Measurements from ENCODE around the gene LRRN2. TPM values are rescaled to one million over a fixed set of nuclear protein-coding genes. Genes with fewer than 3 reads are reported as not detected.

Gene LRRN2
- polyA plus RNA-seq, 4 donors, result 3.0 to 3.1 TPM; not detected in 2

DNA sequence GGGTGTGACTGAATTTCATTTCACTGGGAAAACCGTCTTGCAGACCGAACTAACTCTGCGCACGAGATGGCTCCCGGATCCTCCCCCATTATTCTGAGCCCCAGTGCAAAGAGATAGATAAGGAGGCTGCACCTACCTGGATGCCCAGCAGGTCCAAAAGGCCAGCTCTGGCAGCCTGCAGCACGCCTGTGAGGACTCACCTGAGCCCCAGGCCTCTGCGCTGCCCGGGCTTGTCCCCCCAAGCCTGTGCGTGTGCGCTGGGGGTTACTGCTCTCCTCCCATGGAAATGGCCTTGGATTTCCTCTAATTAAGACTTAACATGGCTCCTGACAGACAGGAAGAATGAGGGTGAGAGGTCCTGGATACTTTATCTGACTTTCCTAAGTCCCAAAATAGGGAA lies 85.9 kb downstream of the LRRN2 start:
- H3K27me3 ChIP-seq (ENCODE audit: control insufficient read depth in 3 of 3, insufficient read depth in 3 of 3, low read length in 3 of 3), result no peaks in the 10 kb centered on the region
- no peaks in the 10 kb centered on the region for H3K9me3 ChIP-seq (ENCODE audit: control insufficient read depth in 2 of 2, insufficient read depth in 1 of 2, low read depth in 1 of 2, low read length in 1 of 2)
- no peak overlapping the region for H3K27ac ChIP-seq (ENCODE audit: low read depth in 1 of 3, low read length in 2 of 3)
- whole genome bisulfite sequencing, 3 donors, result 79 to 89% (median 80%) methylated on average over 10 of the region's 10 CpGs
- FAIRE-seq, result no peak
- no peaks in the 10 kb centered on the region for H3K36me3 ChIP-seq (ENCODE audit: control insufficient read depth in 3 of 3, insufficient read depth in 2 of 3, low read depth in 1 of 3, low read length in 3 of 3)
- no peak for DNase-seq
- H3K4me1 ChIP-seq (ENCODE audit: control insufficient read depth in 3 of 3, insufficient read depth in 2 of 3, low read depth in 1 of 3, low read length in 2 of 3), result no peaks in the 10 kb centered on the region
- H3K4me3 ChIP-seq (ENCODE audit: low read depth in 1 of 3, low read length in 3 of 3), result no peak overlapping the region

DNA sequence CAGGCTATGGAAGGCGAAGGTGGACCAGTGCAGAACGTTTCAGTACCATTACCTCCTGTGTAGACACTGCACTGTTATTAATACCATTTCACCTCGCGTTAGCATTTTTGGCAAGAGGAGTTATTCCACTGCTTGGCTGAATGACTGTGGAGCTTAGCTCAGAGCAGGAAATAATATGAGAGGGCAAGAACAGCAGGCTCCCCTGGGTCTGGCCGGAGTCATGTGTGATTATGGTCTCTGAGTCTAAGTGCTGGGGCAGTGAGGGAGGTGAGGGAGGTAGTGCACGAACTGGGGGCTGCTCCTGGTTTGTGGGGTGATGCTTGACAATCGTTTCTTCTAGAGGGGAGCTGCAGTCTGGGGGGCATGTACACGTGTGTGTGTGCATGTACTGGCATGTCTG lies 86.4 kb downstream of the LRRN2 start:
- no peak overlapping the region for H3K4me3 ChIP-seq (ENCODE audit: low read depth in 1 of 3, low read length in 3 of 3)
- H3K27me3 ChIP-seq (ENCODE audit: control insufficient read depth in 3 of 3, insufficient read depth in 3 of 3, low read length in 3 of 3), result no peaks in the 10 kb centered on the region
- no peak overlapping the region for H3K27ac ChIP-seq (ENCODE audit: low read depth in 1 of 3, low read length in 2 of 3)
- no peaks in the 10 kb centered on the region for H3K4me1 ChIP-seq (ENCODE audit: control insufficient read depth in 3 of 3, insufficient read depth in 2 of 3, low read depth in 1 of 3, low read length in 2 of 3)
- WGBS, 3 donors, result 75 to 85% (median 78%) methylated on average over 8 of the region's 8 CpGs
- FAIRE-seq (no peak), DNase-seq (no peak)
- no peaks in the 10 kb centered on the region for H3K9me3 ChIP-seq (ENCODE audit: control insufficient read depth in 2 of 2, insufficient read depth in 1 of 2, low read depth in 1 of 2, low read length in 1 of 2)
- no peaks in the 10 kb centered on the region for H3K36me3 ChIP-seq (ENCODE audit: control insufficient read depth in 3 of 3, insufficient read depth in 2 of 3, low read depth in 1 of 3, low read length in 3 of 3)

DNA sequence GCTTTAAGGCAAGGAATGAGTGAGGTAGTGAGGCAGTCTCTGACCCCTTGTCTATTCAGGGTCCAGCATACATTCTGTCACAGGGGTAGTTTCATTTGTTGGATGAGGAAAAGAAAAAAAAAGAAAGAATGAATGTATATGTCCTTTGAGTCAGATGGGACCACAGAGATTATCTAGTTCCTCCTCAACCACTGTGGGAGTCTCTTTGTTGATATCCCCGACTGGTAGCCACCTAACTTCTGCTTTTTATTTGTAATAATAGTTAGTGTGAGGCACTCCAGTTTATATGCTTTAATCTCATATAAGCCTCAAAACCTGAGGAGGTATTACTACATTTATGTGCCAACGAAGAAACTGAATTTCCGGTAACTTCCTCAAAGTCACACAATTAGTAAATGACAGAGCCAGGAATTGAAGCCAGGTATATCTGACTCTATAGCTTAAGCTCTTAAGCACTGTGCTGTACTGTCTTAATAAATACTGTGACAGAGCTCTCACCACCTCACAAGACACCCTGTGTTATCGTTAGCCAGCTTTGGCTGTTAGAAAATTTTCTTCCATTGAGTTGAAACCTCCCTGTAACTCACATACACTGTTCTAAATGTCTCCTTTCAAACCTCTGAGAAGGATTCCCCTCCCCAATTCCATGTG lies 87.1 kb downstream of the LRRN2 start:
- WGBS, 3 donors, result 81 to 86% (median 83%) methylated on average over 4 of the region's 4 CpGs
- FAIRE-seq (no peak), DNase-seq (no peak)
- H3K27me3 ChIP-seq (ENCODE audit: control insufficient read depth in 3 of 3, insufficient read depth in 3 of 3, low read length in 3 of 3), result no peaks in the 10 kb centered on the region
- no peaks in the 10 kb centered on the region for H3K4me1 ChIP-seq (ENCODE audit: control insufficient read depth in 3 of 3, insufficient read depth in 2 of 3, low read depth in 1 of 3, low read length in 2 of 3)
- no peak overlapping the region for H3K4me3 ChIP-seq (ENCODE audit: low read depth in 1 of 3, low read length in 3 of 3)
- H3K36me3 ChIP-seq (ENCODE audit: control insufficient read depth in 3 of 3, insufficient read depth in 2 of 3, low read depth in 1 of 3, low read length in 3 of 3), result no peaks in the 10 kb centered on the region
- H3K9me3 ChIP-seq (ENCODE audit: control insufficient read depth in 2 of 2, insufficient read depth in 1 of 2, low read depth in 1 of 2, low read length in 1 of 2), result no peaks in the 10 kb centered on the region
- no peak overlapping the region for H3K27ac ChIP-seq (ENCODE audit: low read depth in 1 of 3, low read length in 2 of 3)

DNA sequence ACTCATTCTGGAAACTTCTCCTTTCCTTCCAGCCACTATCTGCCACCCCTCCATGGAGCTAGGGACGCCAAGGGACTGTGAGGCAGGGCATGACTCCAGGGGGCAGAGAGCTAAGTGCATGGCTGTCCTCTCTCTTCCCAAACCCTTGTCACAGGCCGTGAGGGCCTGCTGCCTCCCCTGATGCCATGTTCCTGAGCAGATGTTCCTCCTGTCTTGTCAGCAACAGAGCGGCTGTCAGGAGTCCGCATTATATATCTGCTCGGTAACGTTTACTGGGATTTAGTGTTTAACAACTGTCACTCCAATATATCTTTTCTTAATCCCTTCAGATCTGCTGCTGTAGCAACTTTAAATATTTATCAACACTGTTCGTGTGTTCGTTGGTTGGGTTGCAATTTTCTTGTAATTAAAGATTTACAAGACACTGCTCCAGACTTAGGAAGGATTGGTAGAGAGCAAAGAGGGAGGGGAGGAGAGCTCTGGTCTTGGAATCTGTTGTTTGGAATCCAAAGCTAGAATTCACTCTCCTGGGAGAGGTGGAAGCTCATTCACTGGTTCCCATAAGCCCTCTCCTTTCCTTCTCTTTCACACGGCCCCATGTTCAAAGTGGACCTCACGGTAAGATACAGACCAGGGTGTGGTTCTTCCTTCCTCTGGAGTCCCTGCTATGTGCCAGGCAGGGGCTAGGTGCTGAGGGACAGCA lies 93.1 kb downstream of the LRRN2 start:
- Histone ChIP-seq H3K36me3 (ENCODE audit: control insufficient read depth in 3 of 3, insufficient read depth in 2 of 3, low read depth in 1 of 3, low read length in 3 of 3) (no peaks in the 10 kb centered on the region), H3K27ac (ENCODE audit: low read depth in 1 of 3, low read length in 2 of 3) (no peak overlapping the region), H3K9me3 (ENCODE audit: control insufficient read depth in 2 of 2, insufficient read depth in 1 of 2, low read depth in 1 of 2, low read length in 1 of 2) (no peaks in the 10 kb centered on the region), H3K4me1 (ENCODE audit: control insufficient read depth in 3 of 3, insufficient read depth in 2 of 3, low read depth in 1 of 3, low read length in 2 of 3) (no peaks in the 10 kb centered on the region), H3K27me3 (ENCODE audit: control insufficient read depth in 3 of 3, insufficient read depth in 3 of 3, low read length in 3 of 3) (no peaks in the 10 kb centered on the region), H3K4me3 (ENCODE audit: low read depth in 1 of 3, low read length in 3 of 3) (no peak overlapping the region)
- FAIRE-seq, result no peak
- DNase-seq, result no peak
- WGBS, 3 donors, result 54 to 72% (median 55%) methylated on average over 10 of the region's 10 CpGs

DNA sequence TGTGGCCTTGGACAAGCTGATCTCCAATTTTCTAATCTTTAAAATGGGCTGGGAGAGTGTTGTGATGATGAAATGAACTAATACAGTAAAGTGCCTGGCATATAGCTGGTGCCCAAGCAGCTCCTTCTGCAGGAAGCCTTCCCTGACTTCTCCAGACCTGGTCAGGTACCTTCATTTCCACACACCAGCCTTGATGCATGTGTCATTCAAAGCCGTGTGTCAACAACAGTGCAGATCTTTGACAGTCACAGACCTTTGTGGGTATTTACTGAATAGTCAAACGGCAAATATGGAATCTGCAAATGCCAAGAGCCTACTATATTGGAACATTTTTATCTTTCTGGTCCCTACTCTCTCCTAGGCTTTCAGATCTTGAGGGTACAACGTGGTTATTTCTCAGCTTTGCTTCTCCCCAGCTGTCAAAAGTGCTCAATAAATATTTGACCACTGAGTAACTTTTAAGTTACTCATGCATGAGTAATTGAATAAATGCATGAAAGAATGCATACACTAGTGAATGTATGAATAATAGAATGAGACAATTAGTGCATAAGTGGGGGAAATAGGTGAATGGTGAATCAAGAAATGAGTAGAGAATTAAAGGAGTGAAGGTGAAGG lies 94.0 kb downstream of the LRRN2 start:
- FAIRE-seq, result no peak
- no peak overlapping the region for H3K4me3 ChIP-seq (ENCODE audit: low read depth in 1 of 3, low read length in 3 of 3)
- no peak overlapping the region for H3K27ac ChIP-seq (ENCODE audit: low read depth in 1 of 3, low read length in 2 of 3)
- H3K36me3 ChIP-seq (ENCODE audit: control insufficient read depth in 3 of 3, insufficient read depth in 2 of 3, low read depth in 1 of 3, low read length in 3 of 3), result no peaks in the 10 kb centered on the region
- no peaks in the 10 kb centered on the region for H3K27me3 ChIP-seq (ENCODE audit: control insufficient read depth in 3 of 3, insufficient read depth in 3 of 3, low read length in 3 of 3)
- H3K9me3 ChIP-seq (ENCODE audit: control insufficient read depth in 2 of 2, insufficient read depth in 1 of 2, low read depth in 1 of 2, low read length in 1 of 2), result no peaks in the 10 kb centered on the region
- H3K4me1 ChIP-seq (ENCODE audit: control insufficient read depth in 3 of 3, insufficient read depth in 2 of 3, low read depth in 1 of 3, low read length in 2 of 3), result no peaks in the 10 kb centered on the region
- 53 to 70% (median 59%) methylated on average over 3 of the region's 3 CpGs for WGBS, 3 donors
- DNase-seq, result no peak

DNA sequence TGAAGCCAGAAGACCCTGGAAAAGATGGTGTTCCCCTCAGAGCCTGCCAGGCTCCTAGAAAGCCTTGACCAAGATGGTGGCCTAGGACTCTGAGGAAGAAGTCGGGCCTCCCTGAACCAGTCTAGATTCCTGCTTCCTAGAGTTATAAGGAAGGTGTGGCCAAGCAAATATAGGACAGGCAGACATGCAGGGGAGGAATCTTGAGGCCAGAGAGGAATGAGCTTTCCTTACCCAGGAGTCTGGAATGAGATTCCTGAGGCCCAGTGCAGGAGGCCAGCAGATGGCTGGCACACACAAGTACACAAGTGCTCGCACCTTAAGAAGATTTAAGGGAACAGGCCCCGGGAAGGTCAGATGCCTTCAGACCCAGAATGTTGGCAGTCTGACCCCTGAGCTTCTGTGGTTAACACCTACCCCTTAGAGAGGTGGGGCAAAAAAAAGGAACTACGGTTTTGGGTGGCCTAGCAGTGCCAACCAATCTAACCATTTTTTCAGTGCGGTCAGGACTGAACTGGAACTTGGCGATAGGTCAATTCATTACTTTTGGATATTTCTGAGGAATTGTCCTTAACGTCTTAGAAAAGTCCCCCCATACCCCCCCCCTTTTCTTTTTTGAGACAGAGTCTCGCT lies 96.0 kb downstream of the LRRN2 start:
- no peaks in the 10 kb centered on the region for H3K36me3 ChIP-seq (ENCODE audit: control insufficient read depth in 3 of 3, insufficient read depth in 2 of 3, low read depth in 1 of 3, low read length in 3 of 3)
- FAIRE-seq (no peak), DNase-seq (no peak)
- no peak overlapping the region for H3K4me3 ChIP-seq (ENCODE audit: low read depth in 1 of 3, low read length in 3 of 3)
- no peak overlapping the region for H3K27ac ChIP-seq (ENCODE audit: low read depth in 1 of 3, low read length in 2 of 3)
- no peaks in the 10 kb centered on the region for H3K27me3 ChIP-seq (ENCODE audit: control insufficient read depth in 3 of 3, insufficient read depth in 3 of 3, low read length in 3 of 3)
- WGBS, 3 donors, result 82 to 91% (median 87%) methylated on average over 8 of the region's 8 CpGs
- H3K9me3 ChIP-seq (ENCODE audit: control insufficient read depth in 2 of 2, insufficient read depth in 1 of 2, low read depth in 1 of 2, low read length in 1 of 2), result no peaks in the 10 kb centered on the region
- no peaks in the 10 kb centered on the region for H3K4me1 ChIP-seq (ENCODE audit: control insufficient read depth in 3 of 3, insufficient read depth in 2 of 3, low read depth in 1 of 3, low read length in 2 of 3)

DNA sequence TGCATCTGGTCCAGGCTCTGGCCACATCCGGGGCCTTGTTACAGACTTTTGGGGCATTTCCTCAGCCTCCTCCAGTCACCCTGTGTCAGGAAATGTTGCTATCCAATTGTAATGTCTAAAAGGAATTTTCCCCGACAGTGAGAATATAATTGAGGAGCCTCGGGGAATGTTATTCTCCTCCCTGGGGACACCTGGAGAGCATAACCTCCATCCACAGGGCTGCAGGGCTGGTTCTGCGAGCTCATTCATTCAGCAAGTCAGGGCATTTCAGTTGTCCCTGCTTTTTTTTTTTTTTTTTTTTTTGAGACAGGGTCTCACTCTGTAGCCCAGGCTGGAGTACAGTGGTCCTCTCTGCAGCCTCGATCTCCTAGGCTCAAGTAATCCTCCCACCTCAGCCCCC lies 96.7 kb downstream of the LRRN2 start:
- no peaks in the 10 kb centered on the region for H3K36me3 ChIP-seq (ENCODE audit: control insufficient read depth in 3 of 3, insufficient read depth in 2 of 3, low read depth in 1 of 3, low read length in 3 of 3)
- H3K27ac ChIP-seq (ENCODE audit: low read depth in 1 of 3, low read length in 2 of 3), result no peak overlapping the region
- no peaks in the 10 kb centered on the region for H3K9me3 ChIP-seq (ENCODE audit: control insufficient read depth in 2 of 2, insufficient read depth in 1 of 2, low read depth in 1 of 2, low read length in 1 of 2)
- no peak for DNase-seq
- no peaks in the 10 kb centered on the region for H3K27me3 ChIP-seq (ENCODE audit: control insufficient read depth in 3 of 3, insufficient read depth in 3 of 3, low read length in 3 of 3)
- no peaks in the 10 kb centered on the region for H3K4me1 ChIP-seq (ENCODE audit: control insufficient read depth in 3 of 3, insufficient read depth in 2 of 3, low read depth in 1 of 3, low read length in 2 of 3)
- FAIRE-seq, result no peak
- 76 to 89% (median 88%) methylated on average over 5 of the region's 5 CpGs for WGBS, 3 donors
- no peak overlapping the region for H3K4me3 ChIP-seq (ENCODE audit: low read depth in 1 of 3, low read length in 3 of 3)

DNA sequence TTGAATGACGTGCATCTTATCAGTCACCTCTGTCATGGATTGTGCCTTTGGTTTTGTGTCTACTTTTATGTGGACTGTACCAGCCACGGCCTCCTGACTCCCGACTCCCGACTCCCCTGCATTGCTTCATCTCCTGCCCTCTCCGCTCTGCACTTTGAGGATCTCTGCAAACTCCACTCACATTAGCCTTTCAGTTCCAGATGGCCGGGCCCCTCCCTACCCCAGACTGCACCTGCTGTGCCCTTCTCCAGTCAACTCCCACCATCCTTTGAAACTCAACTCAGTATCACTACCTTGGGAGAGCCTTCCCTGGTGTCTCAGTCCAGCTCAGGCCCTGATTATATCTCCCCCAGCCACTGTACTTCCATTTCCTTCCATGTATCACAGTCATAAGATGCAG lies 97.9 kb downstream of the LRRN2 start:
- Histone ChIP-seq H3K4me3 (ENCODE audit: low read depth in 1 of 3, low read length in 3 of 3) (no peak overlapping the region), H3K9me3 (ENCODE audit: control insufficient read depth in 2 of 2, insufficient read depth in 1 of 2, low read depth in 1 of 2, low read length in 1 of 2) (no peaks in the 10 kb centered on the region), H3K27me3 (ENCODE audit: control insufficient read depth in 3 of 3, insufficient read depth in 3 of 3, low read length in 3 of 3) (no peaks in the 10 kb centered on the region), H3K36me3 (ENCODE audit: control insufficient read depth in 3 of 3, insufficient read depth in 2 of 3, low read depth in 1 of 3, low read length in 3 of 3) (no peaks in the 10 kb centered on the region), H3K27ac (ENCODE audit: low read depth in 1 of 3, low read length in 2 of 3) (no peak overlapping the region), H3K4me1 (ENCODE audit: control insufficient read depth in 3 of 3, insufficient read depth in 2 of 3, low read depth in 1 of 3, low read length in 2 of 3) (no peaks in the 10 kb centered on the region)
- 75 to 90% (median 89%) methylated on average over 6 of the region's 6 CpGs for WGBS, 3 donors
- DNase-seq (no peak), FAIRE-seq (no peak)
